AG09319 (cell line): ENCODE data around the gene HAX1.
"Not testable (repeated sequence)": the region's sequence is repeated elsewhere in the genome, so short reads cannot be mapped to it uniquely, and the experiment has no call there.

Source experiments
- DNase-seq: peaks from one replicate; pipeline ENCODE4 v3.0.0-alpha.2; 2010; ENCODE audit warnings: low read depth; ENCODE audit errors: extremely low read depth
- CTCF ChIP-seq: IDR thresholded peaks from 2 replicates; pipeline ENCODE4 v1.5.1; 2011; ENCODE audit warnings: low read depth, mild to moderate bottlenecking, inconsistent platforms, low read length, moderate library complexity

HAX1 gene

GRCh38 chr1:154288661-154289060 is 16.2 kb downstream of the HAX1 start:
- no peak for DNase-seq
- no peak for TF ChIP-seq CTCF

GRCh38 chr1:154290921-154291320 is 18.5 kb downstream of the HAX1 start:
- no peak for TF ChIP-seq CTCF
- DNase-seq = no peak

GRCh38 chr1:154295408-154296235 is 23.2 kb downstream of the HAX1 start:
- TF ChIP-seq CTCF = no peak
- DNase-seq = no peak

GRCh38 chr1:154301582-154301981 is 29.2 kb downstream of the HAX1 start:
- TF ChIP-seq CTCF = no peak
- no peak for DNase-seq

GRCh38 chr1:154304664-154305337 is 32.4 kb downstream of the HAX1 start:
- no peak for TF ChIP-seq CTCF
- no peak for DNase-seq

- no peak for DNase-seq
- TF ChIP-seq CTCF = no peak
These were observed 33.7 kb downstream of the HAX1 start for GRCh38 chr1:154306151-154306550.

GRCh38 chr1:154307670-154308270 is 35.3 kb downstream of the HAX1 start:
- not testable (repeated sequence) for DNase-seq

GRCh38 chr1:154309136-154309535 is 36.7 kb downstream of the HAX1 start:
- not testable (repeated sequence) for DNase-seq

- not testable (repeated sequence) for DNase-seq
These were observed 40.0 kb downstream of the HAX1 start for GRCh38 chr1:154312229-154313065.
